ENCODE data around the gene ZNF74.
A peak's percentile ranks its signal among the peaks of the same experiment; 100 is the strongest.
"Not testable (repeated sequence)": the region's sequence is repeated elsewhere in the genome, so short reads cannot be mapped to it uniquely, and the experiment has no call there.

ZNF74 gene

GRCh38 chr22:20446383-20446970 is 52.5 kb downstream of the ZNF74 start:
- DNase-seq (ENCODE audit: low read depth, low spot score): no peak

- no peak for DNase-seq (ENCODE audit: low read depth, low spot score)
These were observed 54.7 kb downstream of the ZNF74 start for GRCh38 chr22:20448630-20449029.

GRCh38 chr22:20449819-20450550 is 56.0 kb downstream of the ZNF74 start:
- no peak for DNase-seq (ENCODE audit: low read depth, low spot score)

- DNase-seq (ENCODE audit: low read depth, low spot score): no peak
These were observed 56.6 kb downstream of the ZNF74 start for GRCh38 chr22:20450551-20450906.

- not testable (repeated sequence) for DNase-seq (ENCODE audit: low read depth, low spot score)
These were observed 57.3 kb downstream of the ZNF74 start for GRCh38 chr22:20451129-20451778.

- DNase-seq (ENCODE audit: low read depth, low spot score): no peak
These were observed 58.0 kb downstream of the ZNF74 start for GRCh38 chr22:20451920-20452319.

GRCh38 chr22:20453222-20453621 is 59.3 kb downstream of the ZNF74 start:
- no peak for DNase-seq (ENCODE audit: low read depth, low spot score)

- DNase-seq (ENCODE audit: low read depth, low spot score): no peak
These were observed 61.7 kb downstream of the ZNF74 start for GRCh38 chr22:20455709-20456063.

GRCh38 chr22:20456064-20456721 is 62.2 kb downstream of the ZNF74 start:
- DNase-seq (ENCODE audit: low read depth, low spot score): peak; percentile 39

- no peak for DNase-seq (ENCODE audit: low read depth, low spot score)
These were observed 62.7 kb downstream of the ZNF74 start for GRCh38 chr22:20456722-20457076.

GRCh38 chr22:20457506-20458240 is 63.7 kb downstream of the ZNF74 start:
- no peak for DNase-seq (ENCODE audit: low read depth, low spot score)

Data from activated CD4-positive, CD25-positive, alpha-beta regulatory T cell treated with anti-CD3 and anti-CD28 coated beads, Interleukin-2, amount 50 U/mL, for 16 hours (primary cell).